Body of pancreas (tissue), 4 donors: ENCODE measurements around the gene ATP6V1A.

Experiments used
- POLR2A ChIP-seq, 3 donors: fragments of 450-650 bp; IDR thresholded peaks; one replicate each; pipeline ENCODE4 v1.6.1; 2016; ENCODE audit warnings: antibody characterized with exemption in 3 of 3, mild to moderate bottlenecking in 2 of 3
- TF ChIP-seq, protein P1 (sequence below), 7 experiments: fragments of 450-650 bp in 4 of 7; fragments of 200-600 bp in 3 of 7; sonication (generic) in 3 of 7; IDR thresholded peaks; one replicate each; pipeline ENCODE4 v1.5.1; 2016 to 2019; ENCODE audit warnings: antibody characterized with exemption in 7 of 7

DNA sequence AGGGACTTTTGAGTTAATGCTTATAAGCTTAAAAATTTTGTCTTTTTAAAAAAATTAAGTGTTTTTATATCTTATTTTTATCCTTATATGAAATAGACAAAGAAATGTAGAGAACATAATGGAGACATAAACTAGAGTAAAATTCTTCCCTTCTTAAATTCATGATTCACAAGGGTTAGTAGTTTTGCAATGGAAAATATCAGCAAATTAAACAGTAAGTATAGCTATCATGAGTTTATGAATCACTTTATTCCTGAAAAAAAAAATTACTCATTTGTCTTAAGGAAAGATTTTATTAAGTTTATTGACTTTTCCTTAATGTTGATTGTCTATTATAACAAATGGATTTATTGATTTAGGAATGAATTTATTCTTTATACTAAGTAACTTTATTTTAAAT lies 4.3 kb downstream of the ATP6V1A start:
- TF ChIP-seq, protein P1, sequence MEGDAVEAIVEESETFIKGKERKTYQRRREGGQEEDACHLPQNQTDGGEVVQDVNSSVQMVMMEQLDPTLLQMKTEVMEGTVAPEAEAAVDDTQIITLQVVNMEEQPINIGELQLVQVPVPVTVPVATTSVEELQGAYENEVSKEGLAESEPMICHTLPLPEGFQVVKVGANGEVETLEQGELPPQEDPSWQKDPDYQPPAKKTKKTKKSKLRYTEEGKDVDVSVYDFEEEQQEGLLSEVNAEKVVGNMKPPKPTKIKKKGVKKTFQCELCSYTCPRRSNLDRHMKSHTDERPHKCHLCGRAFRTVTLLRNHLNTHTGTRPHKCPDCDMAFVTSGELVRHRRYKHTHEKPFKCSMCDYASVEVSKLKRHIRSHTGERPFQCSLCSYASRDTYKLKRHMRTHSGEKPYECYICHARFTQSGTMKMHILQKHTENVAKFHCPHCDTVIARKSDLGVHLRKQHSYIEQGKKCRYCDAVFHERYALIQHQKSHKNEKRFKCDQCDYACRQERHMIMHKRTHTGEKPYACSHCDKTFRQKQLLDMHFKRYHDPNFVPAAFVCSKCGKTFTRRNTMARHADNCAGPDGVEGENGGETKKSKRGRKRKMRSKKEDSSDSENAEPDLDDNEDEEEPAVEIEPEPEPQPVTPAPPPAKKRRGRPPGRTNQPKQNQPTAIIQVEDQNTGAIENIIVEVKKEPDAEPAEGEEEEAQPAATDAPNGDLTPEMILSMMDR (IDR thresholded peaks at IDR 0.05) = no peak
- no peak for TF ChIP-seq POLR2A (IDR thresholded peaks at IDR 0.05)
